ENCODE data around the gene LTN1. TPM values are rescaled to one million over a fixed set of nuclear protein-coding genes. Genes with fewer than 3 reads are reported as not detected.

Gene LTN1
- total RNA-seq, 1 experiment from 2014 or later: 23.9 TPM

DNA sequence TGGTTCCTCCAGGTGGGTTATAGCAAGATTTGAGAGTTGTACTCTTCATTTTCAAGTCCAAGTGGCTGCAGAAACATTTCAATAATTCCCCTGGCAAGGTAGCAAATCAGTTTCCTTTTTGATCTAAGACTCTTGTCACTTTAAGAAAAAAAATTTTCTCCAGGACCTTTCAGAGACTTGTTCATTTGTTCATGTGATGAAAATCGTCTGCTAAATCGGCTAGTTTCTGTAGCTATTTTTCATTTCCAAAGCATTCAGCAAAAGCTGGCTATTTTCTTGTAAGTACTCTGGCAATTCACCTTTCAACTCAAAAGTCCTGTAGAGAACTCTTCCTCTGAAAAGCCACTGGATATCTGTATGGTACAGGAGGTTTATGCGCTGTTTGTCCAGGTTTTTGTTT lies 93.5 kb downstream of the LTN1 start:
- Histone ChIP-seq H2BK15ac (ENCODE audit: low read depth, low read length) (no peak overlapping the region), H2BK12ac (ENCODE audit: insufficient read length, low read depth, low read length) (no peak overlapping the region), H4K91ac (ENCODE audit: insufficient read length, low read depth, low read length) (no peak overlapping the region), H2AK5ac (ENCODE audit: insufficient read length, low read length) (no peak overlapping the region), H3K27ac (ENCODE audit: insufficient read length, low read depth, low read length) (no peak overlapping the region), H3K23ac (ENCODE audit: insufficient read length, low read depth, low read length) (no peak overlapping the region), H3K4ac (ENCODE audit: low read depth, low read length) (no peak overlapping the region), H3T11ph (ENCODE audit: low read length) (no peak overlapping the region), H2BK20ac (ENCODE audit: low read depth, low read length, poor library complexity, severe bottlenecking) (no peak overlapping the region), H2AFZ (ENCODE audit: low read length) (no peak overlapping the region), H3K4me2 (ENCODE audit: insufficient read depth, insufficient read length, low read length) (no peak overlapping the region), H4K8ac (replicated peaks; ENCODE audit: insufficient read length, low read depth, low read length) (no peak overlapping the region), H3K14ac (ENCODE audit: insufficient read depth, low read length) (no peak overlapping the region), H3K4me1 (ENCODE audit: insufficient read depth, low read length) (no peaks in the 10 kb centered on the region), H3K79me1 (ENCODE audit: insufficient read depth, low read depth, low read length, poor library complexity, severe bottlenecking) (no peaks in the 10 kb centered on the region), H3K23me2 (ENCODE audit: insufficient read length, low read depth, low read length, poor library complexity, severe bottlenecking) (no peaks in the 10 kb centered on the region), H3K9me3 (ENCODE audit: control insufficient read depth, low read depth, low read length) (no peaks in the 10 kb centered on the region), H4K20me1 (ENCODE audit: control insufficient read depth, insufficient read depth, insufficient read length) (no peaks in the 10 kb centered on the region), H2BK120ac (ENCODE audit: low read depth, low read length, poor library complexity, severe bottlenecking) (no peak overlapping the region), H3K79me2 (ENCODE audit: insufficient read depth, low read length) (no peaks in the 10 kb centered on the region), H2BK5ac (ENCODE audit: insufficient read length, low read length) (no peak overlapping the region), H3K18ac (ENCODE audit: insufficient read length, low read depth, low read length) (no peak overlapping the region), H3K56ac (ENCODE audit: insufficient read length, low read depth, low read length) (no peak overlapping the region), H3K27me3 (ENCODE audit: insufficient read depth, low read length) (no peaks in the 10 kb centered on the region), H3K9ac (ENCODE audit: extremely low read depth, insufficient read length, low read length) (no peak overlapping the region), H4K5ac (ENCODE audit: insufficient read length, low read depth, low read length) (no peak overlapping the region)
- H3K4me1 Mint-ChIP-seq: no peaks in the 10 kb centered on the region; a peak in 1 of 4 replicates
- no peak overlapping the region for H3K4me3 Mint-ChIP-seq
- no peaks in the 10 kb centered on the region for H3K36me3 Mint-ChIP-seq (ENCODE audit: insufficient read depth in 1 of 3, low read depth in 3 of 3)
- H3K9me3 Mint-ChIP-seq: peaks cover 0 to 3% of the 10 kb centered on the region in 2 experiments; a peak in 3 of 5 replicates
- DNase-seq: no peak
- TF ChIP-seq, protein P1, sequence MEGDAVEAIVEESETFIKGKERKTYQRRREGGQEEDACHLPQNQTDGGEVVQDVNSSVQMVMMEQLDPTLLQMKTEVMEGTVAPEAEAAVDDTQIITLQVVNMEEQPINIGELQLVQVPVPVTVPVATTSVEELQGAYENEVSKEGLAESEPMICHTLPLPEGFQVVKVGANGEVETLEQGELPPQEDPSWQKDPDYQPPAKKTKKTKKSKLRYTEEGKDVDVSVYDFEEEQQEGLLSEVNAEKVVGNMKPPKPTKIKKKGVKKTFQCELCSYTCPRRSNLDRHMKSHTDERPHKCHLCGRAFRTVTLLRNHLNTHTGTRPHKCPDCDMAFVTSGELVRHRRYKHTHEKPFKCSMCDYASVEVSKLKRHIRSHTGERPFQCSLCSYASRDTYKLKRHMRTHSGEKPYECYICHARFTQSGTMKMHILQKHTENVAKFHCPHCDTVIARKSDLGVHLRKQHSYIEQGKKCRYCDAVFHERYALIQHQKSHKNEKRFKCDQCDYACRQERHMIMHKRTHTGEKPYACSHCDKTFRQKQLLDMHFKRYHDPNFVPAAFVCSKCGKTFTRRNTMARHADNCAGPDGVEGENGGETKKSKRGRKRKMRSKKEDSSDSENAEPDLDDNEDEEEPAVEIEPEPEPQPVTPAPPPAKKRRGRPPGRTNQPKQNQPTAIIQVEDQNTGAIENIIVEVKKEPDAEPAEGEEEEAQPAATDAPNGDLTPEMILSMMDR (conservative IDR thresholded peaks at IDR 0.05): no peak
- WGBS (ENCODE audit: extremely low coverage, insufficient read length, low lambda C conversion rate): no CpG with 5 or more reads among the region's 3 CpGs
- no peak overlapping the region for H3K27ac Mint-ChIP-seq
- peaks cover 1% of the 10 kb centered on the region; the same call in 1 of the 2 replicates for H3K27me3 Mint-ChIP-seq (ENCODE audit: low read depth)

Data from H9 (cell line).